ENCODE measurements around the gene SPPL3. TPM values are rescaled to one million over a fixed set of nuclear protein-coding genes. Genes with fewer than 3 reads are reported as not detected.

The SPPL3 gene
- total RNA-seq, 1 experiment from 2014 or later = 18.8 TPM

- POLR2A ChIA-PET (ENCODE audit: unreplicated experiment) = no interaction called here
- no peak overlapping the region for H2AFZ ChIP-seq (ENCODE audit: low read length)
- H3K4me3 ChIP-seq (ENCODE audit: low read length) = no peak overlapping the region
- ATAC-seq = no peak
- no peaks in the 10 kb centered on the region for H3K36me3 ChIP-seq (ENCODE audit: low read depth, low read length)
- no peaks in the 10 kb centered on the region for H3K9me3 ChIP-seq (ENCODE audit: low read length)
- H4K20me1 ChIP-seq (ENCODE audit: low read length) = no peaks in the 10 kb centered on the region
- H3K4me1 ChIP-seq (ENCODE audit: insufficient read depth, low read length) = peaks cover 14% of the 10 kb centered on the region; the same call in 1 of the 2 replicates
- TF ChIP-seq CTCF (conservative IDR thresholded peaks at IDR 0.05; ENCODE audit: low read depth, low read length) (no peak), EZH2 (IDR thresholded peaks at IDR 0.05; ENCODE audit: low read length, unreplicated experiment) (no peak), EZH2phosphoT487 (IDR thresholded peaks at IDR 0.05; ENCODE audit: borderline replicate concordance, low read length) (no peak)
- H3K27ac ChIP-seq (ENCODE audit: low read length) = no peak overlapping the region
- H3K79me2 ChIP-seq (ENCODE audit: low read length) = peaks cover 35% of the 10 kb centered on the region
- no peaks in the 10 kb centered on the region for H3F3A ChIP-seq (ENCODE audit: low read length, unreplicated experiment)
- no peaks in the 10 kb centered on the region for H3K27me3 ChIP-seq (ENCODE audit: low read length)
- no peak overlapping the region for H3K4me2 ChIP-seq (ENCODE audit: low read length)
- no peaks in the 10 kb centered on the region for H3K9me2 ChIP-seq (replicated peaks; ENCODE audit: low read length)
- H3K9ac ChIP-seq (ENCODE audit: low read length) = no peak overlapping the region
- CTCF ChIA-PET = no interaction called here
- DNase-seq = no peak
- intact Hi-C loops (cut with micrococcal nuclease) = no loop called here
- BruUV-seq (replicated peaks) = no TSS peak
Measured at GRCh38 chr12:120843472-120843871, 60.7 kb downstream of the SPPL3 start.

GRCh38 chr12:120842595-120842994 is 61.6 kb downstream of the SPPL3 start:
- Histone ChIP-seq H3K9ac (ENCODE audit: low read length) (no peak overlapping the region), H3K36me3 (ENCODE audit: low read depth, low read length) (no peaks in the 10 kb centered on the region), H3K79me2 (ENCODE audit: low read length) (peaks cover 32% of the 10 kb centered on the region), H3K27me3 (ENCODE audit: low read length) (no peaks in the 10 kb centered on the region), H4K20me1 (ENCODE audit: low read length) (no peaks in the 10 kb centered on the region), H3K9me3 (ENCODE audit: low read length) (no peaks in the 10 kb centered on the region), H2AFZ (ENCODE audit: low read length) (no peak overlapping the region), H3K4me1 (ENCODE audit: insufficient read depth, low read length) (peaks cover 11% of the 10 kb centered on the region; the same call in 1 of the 2 replicates), H3F3A (ENCODE audit: low read length, unreplicated experiment) (no peaks in the 10 kb centered on the region), H3K4me2 (ENCODE audit: low read length) (no peak overlapping the region), H3K9me2 (replicated peaks; ENCODE audit: low read length) (no peaks in the 10 kb centered on the region), H3K27ac (ENCODE audit: low read length) (no peak overlapping the region), H3K4me3 (ENCODE audit: low read length) (no peak overlapping the region)
- ChIA-PET POLR2A (ENCODE audit: unreplicated experiment) (no interaction called here), CTCF (no interaction called here)
- ATAC-seq (no peak), DNase-seq (no peak)
- intact Hi-C loops (cut with micrococcal nuclease) = no loop called here
- no TSS peak for BruUV-seq (replicated peaks)
- TF ChIP-seq EZH2 (IDR thresholded peaks at IDR 0.05; ENCODE audit: low read length, unreplicated experiment) (no peak), CTCF (conservative IDR thresholded peaks at IDR 0.05; ENCODE audit: low read depth, low read length) (no peak), EZH2phosphoT487 (IDR thresholded peaks at IDR 0.05; ENCODE audit: borderline replicate concordance, low read length) (no peak)

- H3F3A ChIP-seq (ENCODE audit: low read length, unreplicated experiment) = no peaks in the 10 kb centered on the region
- no peaks in the 10 kb centered on the region for H4K20me1 ChIP-seq (ENCODE audit: low read length)
- no peaks in the 10 kb centered on the region for H3K27me3 ChIP-seq (ENCODE audit: low read length)
- no peak for DNase-seq
- no peak overlapping the region for H3K4me3 ChIP-seq (ENCODE audit: low read length)
- no peaks in the 10 kb centered on the region for H3K36me3 ChIP-seq (ENCODE audit: low read depth, low read length)
- ChIA-PET CTCF (no interaction called here), POLR2A (ENCODE audit: unreplicated experiment) (no interaction called here)
- TF ChIP-seq EZH2phosphoT487 (IDR thresholded peaks at IDR 0.05; ENCODE audit: borderline replicate concordance, low read length) (no peak), CTCF (conservative IDR thresholded peaks at IDR 0.05; ENCODE audit: low read depth, low read length) (no peak)
- ATAC-seq = no peak
- no peak overlapping the region for H2AFZ ChIP-seq (ENCODE audit: low read length)
- H3K9me2 ChIP-seq (replicated peaks; ENCODE audit: low read length) = no peaks in the 10 kb centered on the region
- no peak overlapping the region for H3K4me2 ChIP-seq (ENCODE audit: low read length)
- peaks cover 34% of the 10 kb centered on the region for H3K79me2 ChIP-seq (ENCODE audit: low read length)
- no peaks in the 10 kb centered on the region for H3K9me3 ChIP-seq (ENCODE audit: low read length)
- no peak overlapping the region for H3K9ac ChIP-seq (ENCODE audit: low read length)
- BruUV-seq (replicated peaks) = no TSS peak
- intact Hi-C loops (cut with micrococcal nuclease) = no loop called here
- H3K27ac ChIP-seq (ENCODE audit: low read length) = no peak overlapping the region
- peaks cover 2% of the 10 kb centered on the region; the same call in 1 of the 2 replicates for H3K4me1 ChIP-seq (ENCODE audit: insufficient read depth, low read length)
Measured at GRCh38 chr12:120841525-120841924, 62.6 kb downstream of the SPPL3 start.

All from PC-3 (cell line).